ENCODE results near the gene OR10A6.
A peak's percentile ranks its signal among the peaks of the same experiment; 100 is the strongest.

Gene OR10A6

DNA sequence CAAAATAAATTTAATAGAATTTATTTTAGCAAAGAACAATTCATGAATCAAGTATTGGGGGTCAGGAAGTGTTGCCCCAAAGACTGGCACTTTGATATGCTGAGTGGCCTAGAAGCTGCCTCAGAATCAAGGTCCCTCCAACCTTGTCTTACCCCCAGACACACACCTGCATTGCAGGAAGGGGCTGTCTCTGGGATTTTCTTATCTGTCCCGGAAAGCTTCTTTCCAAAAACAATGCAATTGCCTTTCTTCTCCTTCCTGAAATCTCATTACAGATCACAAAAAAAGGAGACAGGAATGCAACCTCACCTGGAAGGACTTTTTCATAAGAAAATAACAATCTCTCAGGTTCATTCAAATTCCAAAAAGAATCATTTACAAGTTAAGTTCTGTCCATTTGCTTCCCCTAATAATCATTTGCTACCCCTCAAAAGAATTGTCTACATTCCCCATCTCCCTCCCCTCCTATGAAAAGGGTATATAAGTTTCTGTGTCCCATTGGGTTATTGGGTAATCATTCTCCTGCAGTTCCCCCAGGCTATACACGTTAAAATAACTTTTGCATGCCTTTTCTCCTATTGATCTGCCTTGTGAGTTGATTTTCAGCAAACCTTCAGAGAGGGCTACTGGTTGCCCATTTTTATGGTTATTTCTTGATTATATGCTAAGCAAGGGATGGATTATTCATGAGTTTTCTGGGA lies 21.3 kb downstream of the OR10A6 start:
- no peak for DNase-seq

DNA sequence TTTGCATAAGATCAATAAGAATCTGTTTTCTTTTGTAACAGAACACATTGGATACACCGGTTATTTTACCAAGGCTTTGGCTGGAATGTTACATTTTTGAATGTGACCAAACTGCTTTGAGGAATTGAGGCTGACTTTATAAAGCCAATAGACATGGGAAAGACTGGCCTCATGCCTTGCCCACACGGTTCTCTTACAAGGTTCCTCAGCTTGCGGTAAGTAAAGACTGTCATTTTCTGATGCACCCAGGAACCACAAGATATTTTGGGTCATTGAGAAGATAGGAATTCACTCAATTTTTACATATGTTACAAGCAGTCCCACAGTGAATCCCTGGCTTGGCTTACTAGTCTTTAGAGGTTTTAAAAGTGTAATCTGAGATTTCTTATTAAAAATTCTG lies 23.9 kb downstream of the OR10A6 start:
- no peak for DNase-seq

DNA sequence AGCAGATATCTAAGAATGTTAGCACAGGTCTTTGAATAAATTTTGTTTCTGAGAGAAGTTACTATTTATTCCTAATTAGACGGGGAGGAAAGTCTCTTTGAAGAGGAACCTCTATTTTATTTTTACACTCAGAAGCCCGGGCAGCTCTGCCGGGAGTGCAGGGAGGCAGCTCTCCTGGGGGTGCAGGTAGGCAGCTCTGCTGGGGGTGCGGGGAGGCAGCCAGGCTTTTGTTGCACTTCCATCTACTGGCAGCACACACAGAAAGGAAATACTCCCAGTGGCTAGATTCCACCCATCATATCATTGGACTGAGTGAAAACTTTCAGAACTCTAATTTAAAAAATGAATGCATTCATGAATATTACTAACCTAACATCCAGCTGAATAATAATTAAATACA lies 24.6 kb downstream of the OR10A6 start:
- DNase-seq: no peak

DNA sequence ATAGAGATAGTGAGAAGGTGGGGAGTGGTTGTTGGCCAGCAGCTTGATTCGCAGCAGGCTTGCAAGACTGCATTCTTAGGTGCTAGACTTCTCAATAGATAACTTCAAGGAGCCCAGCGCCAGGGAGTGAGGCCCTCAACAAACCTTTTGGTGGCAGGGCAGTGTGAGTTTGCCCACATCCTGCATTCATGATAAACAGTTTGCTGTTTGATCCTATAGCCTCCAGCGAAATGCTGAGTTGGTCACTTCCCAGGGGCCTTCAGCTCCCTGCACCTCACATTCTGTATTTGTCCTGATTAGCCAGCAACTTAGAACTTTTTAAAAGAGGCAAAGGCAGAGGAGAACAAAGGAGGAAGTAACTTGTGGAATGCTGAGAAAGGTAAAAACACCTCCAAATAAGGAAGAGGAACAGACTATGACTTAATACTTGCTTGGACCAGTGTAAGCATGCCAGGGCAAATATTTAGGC lies 25.1 kb downstream of the OR10A6 start:
- DNase-seq: peak; percentile 93

DNA sequence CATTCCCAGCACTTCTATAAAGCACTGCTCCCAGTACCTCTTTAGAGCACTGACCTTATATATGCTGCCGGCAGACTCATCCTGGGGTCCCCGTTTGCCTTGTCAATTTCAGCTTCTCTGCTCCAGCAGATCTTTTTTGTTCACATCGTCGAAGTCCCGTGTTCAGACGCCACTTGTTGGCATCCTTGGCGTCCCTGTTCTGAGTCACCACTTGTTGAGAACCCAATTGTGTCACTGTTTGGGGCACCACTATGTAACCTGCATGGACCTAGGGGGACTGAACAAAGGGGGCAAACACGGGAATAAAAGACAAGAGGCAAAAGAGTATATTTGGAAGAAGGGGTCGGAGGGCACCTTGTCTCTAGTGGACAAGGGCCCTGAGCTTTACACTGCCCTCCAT lies 25.5 kb downstream of the OR10A6 start:
- DNase-seq: no peak

DNA sequence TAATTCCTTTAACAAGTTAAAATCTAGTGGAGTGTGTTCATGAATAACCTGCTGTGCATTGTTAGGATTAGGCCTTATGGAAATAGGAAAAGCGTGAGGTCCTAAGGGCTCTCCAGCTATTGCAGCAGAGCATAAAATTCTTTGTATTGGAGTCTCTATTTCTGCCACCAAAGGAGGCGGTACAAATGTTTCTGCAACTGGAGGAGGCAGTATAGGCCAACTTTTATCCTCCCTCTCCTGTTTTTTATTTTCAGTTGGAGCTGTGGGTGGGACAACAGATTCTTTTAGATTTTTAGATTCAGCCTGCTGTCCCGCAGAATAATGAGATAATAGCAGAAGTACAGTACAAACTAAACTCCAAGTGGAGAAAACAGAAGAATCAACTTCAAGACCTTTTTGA lies 26.2 kb downstream of the OR10A6 start:
- DNase-seq: no peak

DNA sequence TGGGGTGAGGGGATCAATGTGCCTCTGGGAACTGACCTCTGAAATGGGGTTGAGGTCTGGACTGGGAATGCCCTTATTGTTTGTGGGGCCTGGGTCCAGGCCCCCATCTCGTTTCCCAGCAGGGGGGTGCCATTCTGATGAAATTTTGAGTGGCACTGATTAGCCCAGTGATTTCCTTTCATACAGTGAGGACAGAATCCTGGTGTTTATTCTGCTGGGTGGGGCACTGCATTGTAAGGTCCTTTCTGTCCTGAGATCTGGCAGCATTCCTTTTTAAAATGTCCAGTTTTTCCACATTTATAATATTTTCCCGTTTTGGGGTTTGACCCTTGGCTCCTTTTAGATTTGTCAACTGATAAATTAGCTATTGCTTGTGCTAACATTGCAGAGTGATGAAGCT lies 27.1 kb downstream of the OR10A6 start:
- no peak for DNase-seq

DNA sequence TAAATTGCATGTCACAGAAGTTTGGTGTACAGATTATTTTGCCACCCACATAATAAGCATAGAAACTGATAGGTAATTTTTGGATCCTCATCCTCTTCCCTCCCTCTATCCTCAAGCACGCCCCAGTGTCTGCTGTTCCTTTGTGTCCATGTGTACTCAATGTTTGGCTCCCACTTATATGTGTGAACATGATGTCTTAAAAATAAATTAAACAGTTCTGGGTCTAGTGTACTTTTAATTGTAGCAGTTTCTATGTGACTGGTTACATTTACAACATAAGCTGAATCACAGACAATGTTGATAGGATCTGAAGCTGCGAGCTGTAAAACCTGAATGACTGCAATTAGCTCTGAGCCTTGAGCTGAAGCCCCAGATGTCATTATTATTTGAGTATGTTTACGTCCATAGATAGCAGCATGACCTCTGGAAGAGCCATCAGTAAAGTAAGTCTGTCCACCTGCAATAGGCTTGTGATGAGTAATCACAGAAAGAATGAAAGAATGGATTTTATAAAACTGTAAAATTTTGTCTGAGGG lies 29.7 kb downstream of the OR10A6 start:
- DNase-seq: no peak

DNA sequence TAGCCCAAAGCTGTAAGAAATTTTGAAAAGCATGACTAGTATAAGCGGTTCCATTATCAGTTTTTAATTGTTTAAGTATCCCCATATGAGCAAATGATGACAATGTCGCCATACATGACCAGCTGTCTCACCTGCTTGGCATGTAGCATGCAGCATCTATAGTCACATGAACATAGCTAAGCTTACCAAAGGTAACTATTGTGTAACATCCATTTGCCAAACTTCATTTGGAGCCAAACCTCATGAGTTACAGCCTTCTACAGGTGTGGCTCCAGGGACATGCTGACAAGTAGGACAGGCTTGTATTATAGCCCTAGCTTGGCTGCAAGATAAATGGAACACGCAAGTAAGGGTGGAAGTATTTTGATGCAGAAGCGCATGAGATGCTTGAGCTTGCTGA lies 30.4 kb downstream of the OR10A6 start:
- DNase-seq: no peak

DNA sequence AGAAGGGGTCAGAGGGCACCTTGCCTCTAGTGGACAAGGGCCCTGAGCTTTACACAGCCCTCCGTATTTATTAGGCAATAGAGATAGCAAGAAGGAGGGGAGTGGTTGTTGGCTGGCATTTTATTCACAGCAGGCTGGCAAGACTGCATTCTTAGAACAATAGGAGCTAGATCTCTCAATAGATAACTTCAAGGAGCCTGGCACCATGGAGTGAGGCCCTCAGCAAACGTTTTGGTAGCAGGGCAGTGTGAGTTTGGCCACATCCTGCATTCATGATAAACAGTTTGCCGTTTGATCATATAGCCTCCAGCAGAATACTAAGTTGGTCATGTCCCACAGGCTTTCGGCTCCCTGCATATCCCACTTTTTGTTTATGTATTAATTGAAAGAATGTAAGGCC lies 31.6 kb downstream of the OR10A6 start:
- no peak for DNase-seq

DNA sequence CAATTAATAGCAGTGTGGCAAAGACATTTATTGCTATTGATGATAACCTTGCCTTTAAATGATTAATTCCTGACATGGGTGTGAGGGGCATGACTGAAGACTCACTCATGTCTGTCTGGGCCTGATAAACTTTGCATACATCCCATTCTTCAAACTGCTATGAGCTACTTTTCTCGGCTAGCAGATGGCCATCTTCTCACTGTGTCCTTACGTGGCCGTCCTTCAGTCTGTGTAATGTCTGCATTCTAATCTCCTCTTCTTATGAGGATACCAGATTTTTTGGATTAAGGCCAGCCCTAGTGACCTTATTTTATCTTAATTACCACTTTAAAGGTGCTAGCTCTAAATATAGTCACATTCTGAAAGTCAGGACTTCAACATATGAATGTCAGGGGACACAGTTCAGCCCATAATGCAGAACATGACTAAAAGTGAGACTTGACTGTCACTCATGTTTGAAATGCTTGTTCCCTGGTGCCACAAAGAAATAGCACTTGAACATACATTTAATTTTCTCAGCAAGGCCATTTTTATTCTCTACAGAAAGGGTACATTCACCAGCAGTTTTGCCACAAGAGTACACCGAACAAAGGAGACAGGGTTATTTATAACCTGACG lies 32.3 kb downstream of the OR10A6 start:
- DNase-seq: no peak

DNA sequence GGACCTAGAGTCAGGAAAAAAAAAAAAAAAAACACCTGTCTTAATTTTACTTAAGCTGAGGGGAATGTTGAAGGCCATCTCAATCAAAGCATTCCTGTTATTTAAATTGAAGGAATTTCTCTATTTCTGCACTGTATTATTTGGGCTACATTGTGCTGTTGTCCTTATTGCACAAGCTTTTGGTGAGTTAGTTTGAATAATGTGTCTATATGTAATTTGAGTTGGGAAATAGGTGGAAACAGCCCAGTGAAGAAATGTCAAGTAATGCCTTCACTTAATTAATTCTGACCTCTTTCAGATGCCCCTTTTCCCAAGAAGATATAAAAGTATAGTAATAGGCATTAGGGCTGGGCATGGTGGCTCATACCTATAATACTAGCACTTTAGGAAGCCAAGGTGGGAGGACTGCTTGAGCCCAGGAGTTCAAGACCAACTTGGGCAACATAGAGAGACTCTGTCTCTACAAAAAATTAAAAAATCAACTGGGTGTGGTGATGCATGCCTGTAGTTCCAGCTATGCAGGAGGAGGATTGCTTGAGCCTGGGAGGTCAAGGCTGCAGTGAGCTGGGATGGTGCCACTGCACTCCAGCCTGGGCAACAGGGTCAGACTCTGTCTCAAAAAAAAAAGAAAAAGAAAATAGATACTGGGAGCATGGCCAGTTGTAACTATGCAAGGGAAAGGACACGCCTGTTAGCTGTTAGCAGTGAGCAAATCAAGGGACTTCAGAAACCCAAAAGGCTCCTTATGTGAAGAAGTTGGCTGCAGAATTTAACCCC lies 34.9 kb downstream of the OR10A6 start:
- DNase-seq: no peak

DNA sequence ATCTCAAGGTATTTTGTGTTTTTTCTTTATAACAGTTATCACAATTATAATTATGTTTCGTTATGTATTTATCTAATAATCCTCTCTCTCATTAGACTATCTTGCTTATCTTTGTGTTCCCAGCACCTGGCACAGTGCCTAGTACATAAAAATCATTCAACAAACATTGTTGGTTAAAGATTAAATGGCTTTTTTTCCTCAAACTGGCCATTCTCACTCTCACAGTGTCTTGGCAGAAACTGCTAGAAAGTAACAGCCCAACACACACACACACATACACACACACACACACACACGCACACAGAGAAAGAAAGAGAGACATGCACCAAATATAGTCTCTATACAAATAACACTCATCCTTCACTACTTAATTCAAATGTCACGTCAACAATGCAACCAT lies 36.8 kb downstream of the OR10A6 start:
- no peak for DNase-seq

DNA sequence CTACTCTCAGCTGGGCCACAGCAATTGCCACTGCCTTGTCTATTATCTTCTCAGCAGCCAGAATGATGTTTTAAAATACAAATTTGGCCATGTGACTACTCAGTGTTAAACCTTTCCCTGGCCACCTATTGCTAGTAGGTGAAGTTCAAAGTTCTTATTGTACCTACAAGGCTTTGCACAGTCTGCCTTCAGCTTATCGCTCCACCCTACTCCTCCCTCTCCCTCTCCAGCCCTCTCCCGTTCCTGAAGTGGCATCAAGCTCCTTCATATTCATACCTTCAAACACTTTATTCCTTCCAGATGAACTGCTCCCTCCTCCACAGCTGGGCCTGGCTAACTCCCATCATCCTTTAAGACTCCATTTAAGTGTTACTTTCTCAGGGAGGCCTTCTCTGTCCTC lies 37.3 kb downstream of the OR10A6 start:
- no peak for DNase-seq

DNA sequence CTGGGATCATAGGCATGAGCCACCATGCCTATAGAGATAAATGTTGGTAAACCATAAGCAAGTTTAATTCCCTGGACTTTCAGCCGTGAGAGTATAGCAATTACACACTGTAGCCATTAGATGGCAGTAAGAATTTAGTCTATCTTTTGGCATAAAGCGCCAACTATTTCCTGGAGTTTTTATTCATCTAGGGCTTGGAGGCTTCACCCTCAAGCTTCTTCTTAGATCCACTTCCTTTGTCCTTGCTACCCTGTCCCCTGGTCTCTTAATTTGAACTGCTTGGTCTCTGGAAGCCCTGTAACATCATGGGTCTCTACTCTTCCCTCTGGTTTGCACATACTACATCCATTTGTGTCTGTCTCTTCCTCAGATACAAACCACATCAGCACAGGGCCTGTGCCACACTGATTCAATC lies 38.2 kb downstream of the OR10A6 start:
- no peak for DNase-seq

DNA sequence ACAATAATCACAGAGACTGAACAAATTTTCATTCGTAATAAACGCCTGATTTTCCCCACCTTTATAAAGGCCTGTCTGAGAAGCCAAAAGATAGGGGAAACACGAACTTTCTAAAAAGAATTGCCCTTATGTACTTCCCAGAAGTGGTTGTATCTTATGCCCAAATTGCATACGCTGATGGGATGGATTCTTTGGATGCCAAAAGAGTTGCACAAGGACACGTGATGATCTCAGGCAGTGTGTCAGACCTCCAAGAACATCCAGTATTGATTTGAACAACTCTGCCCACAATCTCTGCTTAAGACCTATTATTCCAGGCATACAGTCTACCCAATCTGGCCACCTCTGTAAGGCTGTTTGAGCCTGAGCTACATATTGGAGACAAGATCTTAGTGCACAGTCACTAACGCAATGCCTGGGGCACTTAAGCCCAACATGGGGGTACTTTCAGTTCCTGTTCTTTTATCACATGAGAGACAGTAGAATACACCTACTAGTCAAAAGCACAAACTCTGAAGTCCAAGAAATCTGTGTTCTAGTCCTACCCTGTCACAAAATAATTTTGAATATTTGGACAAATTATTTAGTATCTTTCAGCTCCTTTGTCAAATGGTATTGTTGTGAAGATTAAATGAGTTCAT lies 38.9 kb downstream of the OR10A6 start:
- DNase-seq: no peak

DNA sequence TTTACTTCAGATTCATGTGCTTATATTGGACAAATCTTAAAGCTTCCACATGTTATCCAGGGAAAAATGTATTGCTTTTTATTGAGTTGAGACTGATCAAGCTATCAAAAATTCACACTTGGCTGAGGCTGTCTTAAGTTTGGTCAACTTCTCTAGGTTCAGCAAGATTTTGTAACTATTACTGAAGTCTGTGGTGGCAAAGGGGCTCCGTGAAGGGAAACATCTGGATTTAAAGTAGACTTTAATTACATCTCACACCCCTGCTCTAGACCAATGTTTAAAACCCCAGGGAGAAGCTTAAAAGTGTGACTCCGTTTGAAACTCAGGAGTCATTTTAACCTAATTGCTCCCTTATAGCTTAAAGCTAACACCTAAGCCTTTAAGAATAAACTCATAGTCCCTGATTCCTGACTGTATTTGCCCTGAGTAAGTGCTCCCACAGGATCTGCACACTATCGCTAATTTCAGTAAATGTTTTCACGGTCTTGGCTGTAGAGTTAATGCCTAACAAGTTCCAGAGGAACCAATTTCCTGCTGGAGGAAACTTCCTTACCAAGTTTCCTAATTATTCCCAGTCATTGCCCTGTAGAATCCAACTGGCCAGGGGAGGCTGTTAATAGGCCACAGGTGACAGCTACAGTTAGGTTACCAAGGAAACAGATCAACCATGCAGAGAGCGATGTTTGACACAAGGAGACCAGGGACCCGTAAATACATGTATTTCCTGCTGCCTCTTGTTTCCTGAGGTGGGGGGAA lies 40.5 kb downstream of the OR10A6 start:
- DNase-seq: no peak

DNA sequence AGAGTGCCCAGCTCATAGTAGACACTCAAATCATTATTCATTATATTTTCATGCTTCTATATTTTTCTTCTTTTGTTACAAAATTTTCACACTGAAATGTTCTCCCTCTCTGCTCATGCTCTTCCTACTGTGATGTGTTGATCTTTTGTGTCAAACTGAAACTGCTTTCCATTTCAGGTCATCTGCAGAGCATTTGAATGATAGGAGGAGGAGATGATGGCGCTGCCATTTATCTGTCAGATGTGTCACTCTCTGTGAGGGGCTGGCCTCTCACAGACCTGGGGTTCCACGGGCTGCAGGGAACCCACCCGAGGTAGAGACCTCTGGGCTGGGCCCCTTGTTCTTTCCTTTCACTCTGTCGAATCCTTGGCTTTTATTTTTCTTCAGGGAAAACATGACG lies 41.1 kb downstream of the OR10A6 start:
- DNase-seq: no peak

DNA sequence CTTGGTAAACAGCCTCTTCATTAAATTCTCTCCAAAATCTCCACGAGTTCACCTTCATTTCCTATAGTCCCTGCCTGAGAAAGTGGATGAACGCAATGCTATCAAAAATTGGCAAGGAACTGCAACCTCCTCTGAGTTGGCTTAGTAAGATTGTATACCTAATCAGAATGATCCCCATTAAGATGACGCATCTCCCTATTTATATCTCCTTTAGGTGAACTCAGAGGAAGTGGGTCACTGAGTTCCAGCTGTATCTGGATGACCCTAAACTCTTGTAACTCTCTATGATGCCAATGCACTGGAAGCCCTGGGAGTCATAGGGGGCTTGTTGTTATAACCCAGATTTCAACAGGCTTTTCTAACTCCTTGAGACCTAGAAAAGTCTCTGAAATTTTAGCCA lies 48.2 kb downstream of the OR10A6 start:
- no peak for DNase-seq

Measured in islet precursor cell (in vitro differentiated cells).